Astrocyte of the spinal cord (primary cell): Measurements from ENCODE around the gene SHANK2.
A peak's percentile ranks its signal among the peaks of the same experiment; 100 is the strongest.

Experiments used
- DNase-seq: peaks from one replicate; pipeline ENCODE4 v3.0.0; 2011; ENCODE audit warnings: low read depth, low spot score
- H3K4me3 ChIP-seq: 2 replicates; pipeline ENCODE4 v1.5.1; 2011; ENCODE audit warnings: low read depth, mild to moderate bottlenecking, low read length, moderate library complexity
- CTCF ChIP-seq: IDR thresholded peaks from 2 replicates; pipeline ENCODE4 v1.5.1; 2012; ENCODE audit warnings: low read depth, mild to moderate bottlenecking, low read length, inconsistent platforms
- in situ Hi-C: cut with HindIII; loops from 2 replicates; pipeline ENCODE4 v1.10.0; 2017; ENCODE audit warnings: low sequenced_read_pairs

SHANK2 gene

GRCh38 chr11:71255323-71255722 is 2.9 kb upstream of the SHANK2 start:
- H3K4me3 ChIP-seq, result no peak overlapping the region
- in situ Hi-C loops, result no loop called here
- DNase-seq, result no peak
- no peak for TF ChIP-seq CTCF

GRCh38 chr11:71253794-71254193 is 1.4 kb upstream of the SHANK2 start:
- in situ Hi-C loops, result no loop called here
- no peak overlapping the region for H3K4me3 ChIP-seq
- TF ChIP-seq CTCF, result no peak
- DNase-seq, result no peak

GRCh38 chr11:71252770-71253730 is 673 bp upstream of the SHANK2 start:
- H3K4me3 ChIP-seq, result peak overlapping the region; percentile 53
- no peak for TF ChIP-seq CTCF
- peak; percentile 55 for DNase-seq
- in situ Hi-C loops, result no loop called here

GRCh38 chr11:71251761-71252268 is 562 bp downstream of the SHANK2 start:
- H3K4me3 ChIP-seq, result peak overlapping the region; percentile 53
- in situ Hi-C loops, result no loop called here
- no peak for DNase-seq
- TF ChIP-seq CTCF, result peak; percentile 37

GRCh38 chr11:71251151-71251721 is 1.1 kb downstream of the SHANK2 start:
- in situ Hi-C loops, result no loop called here
- no peak for DNase-seq
- peak overlapping the region; percentile 22 for H3K4me3 ChIP-seq
- TF ChIP-seq CTCF, result no peak

- no peak for TF ChIP-seq CTCF
- H3K4me3 ChIP-seq, result peak overlapping the region; percentile 22
- in situ Hi-C loops, result no loop called here
- DNase-seq, result no peak
These were observed 1.7 kb downstream of the SHANK2 start for GRCh38 chr11:71250523-71251150.
